Stomach (tissue), 9 donors: ENCODE measurements around the gene CENPQ. TPM values are rescaled to one million over a fixed set of nuclear protein-coding genes. Genes with fewer than 3 reads are reported as not detected.

Experiments used
- DNase-seq, 2 donors: peaks; one replicate each; pipeline versions ENCODE4 v3.0.0 to v3.0.0-alpha.2; 2013 to 2019
- H3K27ac ChIP-seq, 5 donors: fragments of 200-600 bp in 4 of 5; sonication (generic) in 4 of 5; one replicate each; pipeline ENCODE4 v1.5.1; 2013 to 2019; ENCODE audit warnings: mild to moderate bottlenecking in 1 of 5, moderate library complexity in 1 of 5
- H3K27me3 ChIP-seq, 3 donors: fragments of 200-600 bp; sonication (generic); one replicate each; pipeline ENCODE4 v1.5.1; 2017 to 2019; ENCODE audit warnings: mixed run types in 1 of 3
- H3K36me3 ChIP-seq, 4 donors: fragments of 200-600 bp; sonication (generic); 1 replicate in 3 of 4; 2 replicates in 1 of 4; pipeline ENCODE4 v1.5.1; 2016 to 2019
- H3K4me1 ChIP-seq, 4 donors: fragments of 200-600 bp; sonication (generic); one replicate each; pipeline ENCODE4 v1.5.1; 2016 to 2019
- H3K4me3 ChIP-seq, 4 donors: fragments of 200-600 bp; sonication (generic) in 3 of 4; one replicate each; pipeline ENCODE4 v1.5.1; 2016 to 2019; ENCODE audit warnings: mild to moderate bottlenecking in 1 of 4
- H3K9me3 ChIP-seq, 4 donors: fragments of 200-600 bp; sonication (generic); one replicate each; pipeline ENCODE4 v1.5.1; 2016 to 2019
- EP300 ChIP-seq: sonication (generic); formaldehyde crosslinking; IDR thresholded peaks from one replicate; pipeline ENCODE4 v1.6.1; 2017; ENCODE audit warnings: antibody characterized with exemption
- POLR2A ChIP-seq, 4 donors: fragments of 450-650 bp; IDR thresholded peaks; one replicate each; pipeline ENCODE4 v1.6.1; 2016; ENCODE audit warnings: antibody characterized with exemption in 4 of 4, control low read depth in 2 of 4, mild to moderate bottlenecking in 1 of 4, moderate library complexity in 1 of 4
- POLR2AphosphoS5 ChIP-seq, 3 donors: sonication (generic); formaldehyde crosslinking; IDR thresholded peaks; one replicate each; pipeline ENCODE4 v1.6.1; 2016; ENCODE audit warnings: antibody characterized with exemption in 3 of 3
- WGBS, 5 donors: extraction: QIAGEN DNeasy Blood & Tissue Kit in 3 of 5; methylation state at CpG; one replicate each; pipeline versions ENCODE4 v1.1.5 to v1.1.7; 2013 to 2018; 5-methylcytosine and 5-hydroxymethylcytosine counted together
- intact Hi-C: fragments of 100-400 bp; cut with DNase I; formaldehyde crosslinking; loops from one replicate; pipeline ENCODE4 v1.15.1; 2023; ENCODE audit warnings: low total_unique reads
- polyA plus RNA-seq, 3 donors: library from polyadenylated mRNA; stranded (reverse); fragments of 200-250 nt; gene quantifications; one replicate each; pipeline ENCODE4 v1.2.3, GENCODE V29; 2013
- total RNA-seq, 5 donors: library from RNA; depleted of rRNA; stranded (reverse); fragments of >200 nt; gene quantifications; one replicate each; pipeline versions ENCODE4 v1.1.0 to v1.2.3, GENCODE V29; 2014 to 2016
- TF ChIP-seq, protein P1 (sequence below), 7 experiments: fragments of 450-650 bp in 4 of 7; fragments of 200-600 bp in 3 of 7; sonication (generic) in 3 of 7; IDR thresholded peaks; one replicate each; pipeline ENCODE4 v1.5.1; 2016 to 2019; ENCODE audit warnings: antibody characterized with exemption in 7 of 7, control low read depth in 2 of 7, mild to moderate bottlenecking in 1 of 7
- donor health status: healthy with polysubstance abuse.
- donor health status: Bipolar disorder and iron deficiency.
- donor health status: healthy.

CENPQ gene
- total and polyA plus RNA-seq, 8 donors = 0.43 to 18.3 (median 4.6) TPM; not detected in 1

DNA sequence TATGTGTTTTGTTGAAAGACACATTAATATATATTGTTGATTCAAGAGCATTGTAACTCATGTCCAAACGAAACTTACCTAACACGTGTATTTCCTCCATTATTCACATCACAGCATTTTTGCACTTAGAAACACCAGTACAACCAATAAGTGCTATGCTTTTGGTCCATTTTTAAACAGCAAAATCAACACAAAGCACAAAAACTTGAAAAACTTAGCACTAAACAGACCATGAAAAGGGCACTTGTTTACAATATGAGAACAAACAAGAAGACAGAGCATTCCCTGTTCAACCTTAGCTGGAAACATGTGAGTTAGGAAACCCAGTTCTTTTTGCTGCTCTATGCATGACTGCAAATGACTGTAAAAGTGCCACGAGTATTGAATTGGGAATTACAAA, 46.2 kb downstream of the CENPQ start:
- H3K36me3 ChIP-seq = no peaks in the 10 kb centered on the region
- H3K27ac ChIP-seq = no peak overlapping the region
- no peak for DNase-seq
- H3K4me3 ChIP-seq = no peak overlapping the region
- no peaks in the 10 kb centered on the region for H3K4me1 ChIP-seq
- no peak for TF ChIP-seq POLR2AphosphoS5 (IDR thresholded peaks at IDR 0.05)
- TF ChIP-seq EP300 = no peak
- TF ChIP-seq, protein P1, sequence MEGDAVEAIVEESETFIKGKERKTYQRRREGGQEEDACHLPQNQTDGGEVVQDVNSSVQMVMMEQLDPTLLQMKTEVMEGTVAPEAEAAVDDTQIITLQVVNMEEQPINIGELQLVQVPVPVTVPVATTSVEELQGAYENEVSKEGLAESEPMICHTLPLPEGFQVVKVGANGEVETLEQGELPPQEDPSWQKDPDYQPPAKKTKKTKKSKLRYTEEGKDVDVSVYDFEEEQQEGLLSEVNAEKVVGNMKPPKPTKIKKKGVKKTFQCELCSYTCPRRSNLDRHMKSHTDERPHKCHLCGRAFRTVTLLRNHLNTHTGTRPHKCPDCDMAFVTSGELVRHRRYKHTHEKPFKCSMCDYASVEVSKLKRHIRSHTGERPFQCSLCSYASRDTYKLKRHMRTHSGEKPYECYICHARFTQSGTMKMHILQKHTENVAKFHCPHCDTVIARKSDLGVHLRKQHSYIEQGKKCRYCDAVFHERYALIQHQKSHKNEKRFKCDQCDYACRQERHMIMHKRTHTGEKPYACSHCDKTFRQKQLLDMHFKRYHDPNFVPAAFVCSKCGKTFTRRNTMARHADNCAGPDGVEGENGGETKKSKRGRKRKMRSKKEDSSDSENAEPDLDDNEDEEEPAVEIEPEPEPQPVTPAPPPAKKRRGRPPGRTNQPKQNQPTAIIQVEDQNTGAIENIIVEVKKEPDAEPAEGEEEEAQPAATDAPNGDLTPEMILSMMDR (IDR thresholded peaks at IDR 0.05) = no peak
- no peak for TF ChIP-seq POLR2A (IDR thresholded peaks at IDR 0.05)
- 71 to 91% (median 79%) methylated on average over 3 of the region's 3 CpGs for WGBS, 5 donors
- intact Hi-C loops = no loop called here
- H3K9me3 ChIP-seq = no peaks in the 10 kb centered on the region
- no peaks in the 10 kb centered on the region for H3K27me3 ChIP-seq

DNA sequence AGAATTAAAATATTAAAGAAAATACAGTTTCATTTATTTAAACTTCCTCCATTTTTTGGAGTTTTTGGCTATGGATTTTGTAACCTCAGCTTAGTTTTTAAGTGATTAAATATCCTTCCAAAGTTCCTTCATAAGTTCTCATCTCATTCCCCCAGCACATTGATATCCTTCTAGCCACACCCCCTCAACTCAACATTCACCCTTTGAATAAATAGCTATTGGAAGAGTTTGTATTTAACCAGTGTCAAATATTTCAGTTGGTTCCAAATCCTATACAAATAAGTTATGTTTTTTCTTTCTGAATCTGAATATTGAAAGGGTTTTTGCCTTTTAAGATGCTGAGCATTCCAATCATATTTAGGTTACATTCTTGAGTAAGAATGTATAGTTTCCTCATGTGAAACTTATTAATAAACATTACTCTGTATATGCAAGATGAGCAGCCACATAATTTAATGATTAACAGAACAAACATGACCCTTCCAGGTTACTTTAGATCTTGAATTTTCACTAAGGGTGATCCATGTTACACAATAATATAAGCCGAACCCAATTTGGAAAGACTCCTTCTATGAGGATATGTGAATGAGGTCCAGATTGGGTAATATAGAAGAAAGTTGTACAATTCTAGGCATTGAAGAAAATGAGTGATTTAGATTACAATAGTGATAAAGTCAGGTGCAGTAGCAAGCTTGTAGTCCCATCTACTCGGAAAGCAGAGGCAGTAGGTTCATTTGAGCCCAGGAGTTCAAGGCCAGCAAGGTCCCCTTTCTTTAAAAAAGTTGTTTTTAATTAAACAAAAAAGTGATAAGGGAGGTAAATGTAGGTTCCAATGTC, 50.2 kb downstream of the CENPQ start:
- Histone ChIP-seq H3K9me3 (no peaks in the 10 kb centered on the region), H3K4me1 (no peaks in the 10 kb centered on the region), H3K4me3 (no peak overlapping the region), H3K27me3 (no peaks in the 10 kb centered on the region), H3K27ac (no peak overlapping the region), H3K36me3 (no peaks in the 10 kb centered on the region)
- intact Hi-C loops = no loop called here
- DNase-seq = no peak
- TF ChIP-seq EP300 (no peak), POLR2A (IDR thresholded peaks at IDR 0.05) (no peak), POLR2AphosphoS5 (IDR thresholded peaks at IDR 0.05) (no peak)
- TF ChIP-seq, protein P1 (IDR thresholded peaks at IDR 0.05) = no peak
- WGBS, 5 donors = 41 to 72% (median 53%) methylated on average over 2 of the region's 2 CpGs

DNA sequence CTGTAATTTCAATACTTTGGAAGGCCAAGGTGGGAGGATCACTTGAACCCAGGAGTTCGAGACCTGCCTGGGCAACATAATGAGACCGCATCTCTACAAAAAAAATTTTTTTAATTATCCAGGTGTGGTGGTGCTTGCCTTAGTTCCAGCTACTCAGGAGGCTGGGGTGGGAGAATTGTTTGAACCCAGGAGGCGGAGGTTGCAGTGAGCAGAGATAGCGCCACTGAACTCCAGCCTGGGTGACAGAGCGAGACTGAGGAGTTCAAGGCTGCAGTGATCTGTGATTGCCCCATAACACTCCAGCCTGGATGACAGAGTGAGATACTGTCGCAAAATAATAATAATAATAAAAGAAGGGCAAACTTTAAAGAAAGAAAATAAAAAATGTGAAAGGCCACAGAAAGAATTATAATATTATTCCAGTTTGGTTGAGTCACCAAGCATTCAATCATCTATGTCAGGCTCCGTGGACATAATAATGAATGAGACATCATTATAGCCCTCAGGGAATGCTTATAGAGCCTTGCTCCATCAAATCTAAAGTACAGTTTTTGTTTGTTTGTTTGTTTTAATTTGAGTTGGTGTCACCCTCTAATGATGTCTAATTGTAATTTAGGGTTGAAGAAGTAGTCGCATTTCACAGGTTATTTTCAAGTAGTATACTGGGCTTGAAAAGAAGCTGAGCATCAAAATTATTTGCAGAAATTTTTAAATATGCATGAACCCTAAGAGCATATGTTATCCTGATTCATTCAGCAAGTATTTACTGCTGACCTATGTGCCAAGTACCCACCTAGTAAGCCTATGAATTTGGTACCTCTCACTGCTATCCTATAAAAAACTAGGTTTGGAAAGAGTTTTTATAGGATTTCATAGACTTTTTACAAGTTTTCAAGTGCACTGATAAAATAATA, 51.7 kb downstream of the CENPQ start:
- Histone ChIP-seq H3K27me3 (no peaks in the 10 kb centered on the region), H3K27ac (no peak overlapping the region), H3K4me3 (no peak overlapping the region), H3K4me1 (no peaks in the 10 kb centered on the region), H3K36me3 (no peaks in the 10 kb centered on the region), H3K9me3 (no peaks in the 10 kb centered on the region)
- TF ChIP-seq EP300 (no peak), POLR2AphosphoS5 (IDR thresholded peaks at IDR 0.05) (no peak), POLR2A (IDR thresholded peaks at IDR 0.05) (no peak)
- TF ChIP-seq, protein P1 (IDR thresholded peaks at IDR 0.05) = no peak
- 69 to 90% (median 80%) methylated on average over 8 of the region's 8 CpGs for WGBS, 5 donors
- intact Hi-C loops = no loop called here
- no peak for DNase-seq

DNA sequence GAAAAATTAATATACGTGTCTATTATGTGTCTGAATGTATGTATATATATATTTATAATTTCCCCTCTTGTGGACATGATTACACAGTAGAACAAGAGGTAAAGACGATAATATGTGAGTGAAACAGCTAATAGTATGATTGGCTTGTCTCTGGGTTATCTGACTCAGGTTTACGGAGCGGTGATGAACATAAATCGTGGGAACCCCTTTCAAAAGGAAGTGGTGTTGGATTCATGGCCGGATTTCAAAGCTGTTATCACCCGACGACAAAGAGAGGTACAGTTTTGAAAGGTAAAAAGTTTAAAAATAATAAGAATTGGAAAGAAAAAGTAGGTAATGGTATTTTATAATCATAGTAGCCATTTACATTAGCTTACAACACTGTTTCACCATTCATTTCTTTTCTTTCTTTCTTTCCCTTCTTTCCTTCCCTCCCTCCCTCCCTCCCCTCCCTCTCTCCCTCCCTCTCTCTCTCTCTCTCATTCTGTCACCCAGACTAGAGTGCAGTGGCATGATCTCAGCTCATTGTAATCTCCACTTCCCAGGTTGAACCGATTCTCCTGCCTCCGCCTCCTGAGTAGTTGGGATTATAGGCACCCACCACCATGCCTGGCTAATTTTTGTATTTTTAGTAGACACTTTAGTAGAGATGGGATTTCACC, 52.4 kb downstream of the CENPQ start:
- Histone ChIP-seq H3K4me1 (no peaks in the 10 kb centered on the region), H3K27me3 (no peaks in the 10 kb centered on the region), H3K36me3 (no peaks in the 10 kb centered on the region), H3K9me3 (no peaks in the 10 kb centered on the region), H3K27ac (no peak overlapping the region), H3K4me3 (no peak overlapping the region)
- DNase-seq = no peak
- intact Hi-C loops = no loop called here
- 65 to 83% (median 74%) methylated on average over 10 of the region's 10 CpGs for WGBS, 5 donors
- TF ChIP-seq, protein P1 (IDR thresholded peaks at IDR 0.05) = no peak
- TF ChIP-seq POLR2AphosphoS5 (IDR thresholded peaks at IDR 0.05) (no peak), POLR2A (IDR thresholded peaks at IDR 0.05) (no peak), EP300 (no peak)
